Stimulated activated naive CD8-positive, alpha-beta T cell treated with anti-CD3 and anti-CD28 coated beads, Interleukin-15, Interleukin-2, amounts not matched to agents 100 ng/mL and 50 ng/mL, for 24 hours (primary cell): ENCODE data around the gene TCF15.

Source experiments
- H3K27ac Mint-ChIP-seq: one replicate; pipeline ENCODE4 v1.8.0; 2021; ENCODE audit warnings: mild to moderate bottlenecking, mixed read lengths
- H3K27me3 Mint-ChIP-seq: one replicate; pipeline ENCODE4 v1.8.0; 2021; ENCODE audit warnings: mixed read lengths
- H3K36me3 Mint-ChIP-seq: one replicate; pipeline ENCODE4 v1.8.0; 2021; ENCODE audit warnings: low read depth, mixed read lengths
- H3K4me1 Mint-ChIP-seq: one replicate; pipeline ENCODE4 v1.8.0; 2021; ENCODE audit warnings: low read depth, mixed read lengths
- H3K4me3 Mint-ChIP-seq: one replicate; pipeline ENCODE4 v1.8.0; 2021; ENCODE audit warnings: mild to moderate bottlenecking, mixed read lengths
- H3K9me3 Mint-ChIP-seq: one replicate; pipeline ENCODE4 v1.8.0; 2021; ENCODE audit warnings: mixed read lengths

TCF15 gene

GRCh38 chr20:563187-563586 is 46.9 kb downstream of the TCF15 start:
- no peaks in the 10 kb centered on the region for H3K9me3 Mint-ChIP-seq
- no peaks in the 10 kb centered on the region for H3K36me3 Mint-ChIP-seq
- no peaks in the 10 kb centered on the region for H3K4me1 Mint-ChIP-seq
- H3K4me3 Mint-ChIP-seq, result no peak overlapping the region
- peaks cover 18% of the 10 kb centered on the region for H3K27me3 Mint-ChIP-seq
- no peak overlapping the region for H3K27ac Mint-ChIP-seq

DNA sequence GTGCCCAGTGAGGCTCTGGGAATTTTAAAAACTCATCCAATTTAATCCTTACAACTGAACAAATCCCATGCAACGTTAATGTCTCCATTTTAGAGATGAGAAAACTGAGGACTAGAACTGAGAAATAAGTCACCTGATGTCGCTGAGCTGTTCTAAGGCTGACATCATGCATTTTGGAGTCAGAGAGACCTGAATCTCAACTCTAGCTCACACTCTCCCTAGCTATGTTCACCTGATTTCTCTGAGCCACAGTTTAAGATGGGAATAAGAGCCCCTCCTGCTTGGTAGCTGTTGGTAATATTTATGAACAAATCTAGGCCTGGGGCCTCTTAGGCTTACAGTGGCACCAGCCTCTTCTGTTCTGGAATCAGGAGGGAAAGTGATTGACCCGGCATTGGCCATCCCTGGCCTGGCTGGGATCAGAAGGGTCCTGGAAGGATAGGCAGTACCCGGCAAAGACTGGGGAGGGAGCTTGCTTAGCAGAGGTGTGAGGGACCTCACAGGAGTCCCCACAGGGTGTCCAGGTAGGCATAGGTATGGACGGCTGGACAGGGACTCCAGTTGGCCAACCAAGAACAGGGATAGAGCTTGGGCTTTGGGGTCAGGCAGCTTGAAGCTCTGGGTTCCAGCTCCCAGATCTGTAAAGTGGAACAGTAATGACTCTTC is 47.7 kb downstream of the TCF15 start:
- peaks cover 17% of the 10 kb centered on the region for H3K27me3 Mint-ChIP-seq
- H3K4me3 Mint-ChIP-seq, result no peak overlapping the region
- no peak overlapping the region for H3K27ac Mint-ChIP-seq
- H3K9me3 Mint-ChIP-seq, result no peaks in the 10 kb centered on the region
- H3K36me3 Mint-ChIP-seq, result no peaks in the 10 kb centered on the region
- no peaks in the 10 kb centered on the region for H3K4me1 Mint-ChIP-seq

DNA sequence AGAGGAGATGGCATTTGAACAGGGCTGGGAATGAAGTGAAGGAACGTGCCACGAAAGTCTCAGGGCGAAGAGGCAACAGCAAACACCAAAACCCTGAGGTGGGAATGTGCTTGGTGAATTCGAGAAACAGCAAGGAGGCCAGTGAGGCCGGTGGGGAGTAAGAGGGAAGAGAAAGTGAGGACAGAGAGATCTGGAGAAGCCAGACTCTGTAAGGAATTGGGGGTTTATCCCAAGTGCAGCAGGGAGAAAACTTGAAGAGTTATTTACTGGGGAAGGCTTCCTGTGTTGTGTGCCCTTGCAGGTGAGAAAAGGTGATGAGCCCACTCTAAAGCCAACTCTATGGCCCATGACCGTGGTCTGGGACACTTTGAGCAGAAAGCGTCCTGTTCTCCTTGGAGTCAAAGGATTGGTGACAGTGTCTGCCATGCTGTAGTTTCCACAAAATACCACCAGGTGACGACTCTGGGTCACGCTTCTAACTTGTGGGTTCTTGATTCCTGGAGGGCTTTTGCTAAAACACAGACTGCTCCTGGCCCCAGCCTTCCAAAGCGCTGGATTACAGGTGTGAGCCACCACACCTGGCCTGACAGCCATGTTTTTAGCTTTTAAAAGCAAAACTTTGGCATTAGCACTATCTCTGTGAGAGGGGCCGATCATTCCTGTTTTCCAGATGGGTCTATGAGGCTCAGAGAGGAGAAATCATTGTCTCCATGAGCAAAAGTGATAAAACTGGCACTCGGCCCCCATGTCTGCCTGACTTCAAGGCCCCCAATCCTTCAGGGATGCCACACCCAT is 48.5 kb downstream of the TCF15 start:
- Mint-ChIP-seq H3K36me3 (no peaks in the 10 kb centered on the region), H3K4me1 (no peaks in the 10 kb centered on the region), H3K27ac (no peak overlapping the region), H3K27me3 (peaks cover 10% of the 10 kb centered on the region), H3K9me3 (no peaks in the 10 kb centered on the region), H3K4me3 (no peak overlapping the region)

- H3K36me3 Mint-ChIP-seq, result no peaks in the 10 kb centered on the region
- no peaks in the 10 kb centered on the region for H3K4me1 Mint-ChIP-seq
- H3K27ac Mint-ChIP-seq, result no peak overlapping the region
- H3K27me3 Mint-ChIP-seq, result peaks cover 10% of the 10 kb centered on the region
- no peaks in the 10 kb centered on the region for H3K9me3 Mint-ChIP-seq
- H3K4me3 Mint-ChIP-seq, result no peak overlapping the region
Measured at GRCh38 chr20:560680-561079, 49.4 kb downstream of the TCF15 start.

GRCh38 chr20:558117-558516 is 52.0 kb downstream of the TCF15 start:
- Mint-ChIP-seq H3K9me3 (no peaks in the 10 kb centered on the region), H3K27ac (no peak overlapping the region), H3K4me1 (no peaks in the 10 kb centered on the region), H3K27me3 (peaks cover 28% of the 10 kb centered on the region), H3K36me3 (no peaks in the 10 kb centered on the region), H3K4me3 (no peak overlapping the region)

GRCh38 chr20:556984-557383 is 53.1 kb downstream of the TCF15 start:
- peaks cover 33% of the 10 kb centered on the region for H3K27me3 Mint-ChIP-seq
- no peaks in the 10 kb centered on the region for H3K36me3 Mint-ChIP-seq
- H3K4me3 Mint-ChIP-seq, result no peak overlapping the region
- no peak overlapping the region for H3K27ac Mint-ChIP-seq
- no peaks in the 10 kb centered on the region for H3K9me3 Mint-ChIP-seq
- H3K4me1 Mint-ChIP-seq, result no peaks in the 10 kb centered on the region

GRCh38 chr20:555976-556385 is 54.1 kb downstream of the TCF15 start:
- Mint-ChIP-seq H3K9me3 (no peaks in the 10 kb centered on the region), H3K36me3 (no peaks in the 10 kb centered on the region), H3K4me3 (no peak overlapping the region), H3K27me3 (peaks cover 37% of the 10 kb centered on the region), H3K27ac (no peak overlapping the region), H3K4me1 (no peaks in the 10 kb centered on the region)
